NCI-H510A treated with DMSO at 0.1 percent for 48 hours (cell line): Measurements from ENCODE around the gene B4GALNT3.
A peak's percentile ranks its signal among the peaks of the same experiment; 100 is the strongest.

Experiments used
- DNase-seq: peaks from one replicate; lab custom pipeline; 2025; lab: John Stamatoyannopoulos, UW

The B4GALNT3 gene

GRCh38 chr12:538731-539539, 79.2 kb downstream of the B4GALNT3 start:
- no peak for DNase-seq

- no peak for DNase-seq
These were observed 80.0 kb downstream of the B4GALNT3 start for GRCh38 chr12:539540-540310.

- DNase-seq = no peak
These were observed 82.1 kb downstream of the B4GALNT3 start for GRCh38 chr12:541676-542324.

DNA sequence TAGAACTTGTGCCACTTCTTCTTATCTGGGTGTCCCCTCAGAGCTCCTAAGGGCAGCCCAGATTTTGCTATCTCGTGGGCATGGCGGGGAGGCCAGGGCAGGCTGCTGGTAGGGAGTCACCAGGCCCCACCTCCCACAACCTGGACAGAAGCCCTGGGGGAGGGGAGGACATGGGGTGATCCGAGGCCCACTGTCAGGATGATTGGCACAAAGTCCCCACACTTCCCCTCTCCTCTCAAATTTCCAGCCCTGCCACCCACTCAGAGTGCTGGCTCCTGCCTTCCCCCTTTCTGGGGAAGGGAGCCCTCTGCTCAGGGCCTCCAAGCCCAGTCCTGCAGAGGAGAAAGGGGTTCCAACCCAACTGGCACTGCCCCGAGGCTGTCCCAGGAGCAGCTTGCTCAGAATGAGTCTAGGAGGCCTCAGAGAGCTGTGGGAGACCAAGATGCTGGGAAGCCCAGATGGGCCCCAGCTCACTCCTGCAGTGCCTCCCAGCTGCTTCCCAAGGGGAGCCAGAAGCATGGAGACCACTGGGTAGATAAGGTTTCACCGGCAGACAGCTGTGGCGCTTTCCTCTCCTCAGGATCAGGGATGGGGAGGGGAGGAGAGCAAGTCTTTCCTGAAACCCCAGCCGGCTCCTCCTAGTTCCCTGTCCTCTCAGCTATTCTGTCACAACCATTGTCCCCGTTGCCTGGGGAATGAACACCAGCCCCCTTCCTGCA, 82.8 kb downstream of the B4GALNT3 start:
- no peak for DNase-seq

GRCh38 chr12:543114-543451, 83.3 kb downstream of the B4GALNT3 start:
- DNase-seq = no peak

DNA sequence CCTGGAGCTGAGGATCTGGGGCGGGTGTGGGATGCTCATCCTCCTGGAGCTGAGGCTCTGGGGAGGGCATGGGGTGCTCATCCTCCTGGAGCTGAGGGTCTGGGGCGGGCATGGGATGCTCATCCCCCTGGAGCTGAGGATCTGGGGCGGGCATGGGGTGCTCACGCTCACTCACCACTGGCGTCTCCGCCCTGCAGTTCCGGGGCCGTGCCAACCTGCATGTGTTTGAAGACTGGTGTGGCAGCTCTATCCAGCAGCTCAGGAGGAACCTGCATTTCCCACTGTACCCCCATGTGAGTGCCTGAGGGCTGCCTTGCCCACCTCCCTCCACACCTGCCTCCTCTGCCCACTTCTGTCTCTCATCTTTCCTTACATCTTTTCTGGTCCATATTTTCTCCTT, 84.4 kb downstream of the B4GALNT3 start:
- DNase-seq = no peak

GRCh38 chr12:544941-545635, 85.3 kb downstream of the B4GALNT3 start:
- no peak for DNase-seq

DNA sequence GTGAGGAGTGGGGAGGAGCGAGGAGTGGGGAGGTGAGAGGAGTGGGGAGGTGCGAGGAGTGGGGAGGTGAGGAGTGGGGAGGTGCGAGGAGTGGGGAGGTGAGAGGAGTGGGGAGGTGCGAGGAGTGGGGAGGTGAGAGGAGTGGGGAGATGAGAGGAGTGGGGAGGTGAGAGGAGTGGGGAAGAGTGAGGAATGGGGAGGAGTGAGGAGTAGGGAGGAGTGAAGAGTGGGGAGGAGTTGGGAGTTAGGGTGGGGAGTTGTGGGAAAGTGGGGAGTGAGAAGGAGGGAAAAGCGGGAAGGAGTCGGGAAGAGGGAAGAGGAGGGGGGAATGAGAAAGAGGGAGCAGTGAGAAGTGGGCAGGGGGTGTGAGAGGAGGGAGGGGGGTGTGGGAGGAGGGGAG, 86.1 kb downstream of the B4GALNT3 start:
- DNase-seq = no peak

DNA sequence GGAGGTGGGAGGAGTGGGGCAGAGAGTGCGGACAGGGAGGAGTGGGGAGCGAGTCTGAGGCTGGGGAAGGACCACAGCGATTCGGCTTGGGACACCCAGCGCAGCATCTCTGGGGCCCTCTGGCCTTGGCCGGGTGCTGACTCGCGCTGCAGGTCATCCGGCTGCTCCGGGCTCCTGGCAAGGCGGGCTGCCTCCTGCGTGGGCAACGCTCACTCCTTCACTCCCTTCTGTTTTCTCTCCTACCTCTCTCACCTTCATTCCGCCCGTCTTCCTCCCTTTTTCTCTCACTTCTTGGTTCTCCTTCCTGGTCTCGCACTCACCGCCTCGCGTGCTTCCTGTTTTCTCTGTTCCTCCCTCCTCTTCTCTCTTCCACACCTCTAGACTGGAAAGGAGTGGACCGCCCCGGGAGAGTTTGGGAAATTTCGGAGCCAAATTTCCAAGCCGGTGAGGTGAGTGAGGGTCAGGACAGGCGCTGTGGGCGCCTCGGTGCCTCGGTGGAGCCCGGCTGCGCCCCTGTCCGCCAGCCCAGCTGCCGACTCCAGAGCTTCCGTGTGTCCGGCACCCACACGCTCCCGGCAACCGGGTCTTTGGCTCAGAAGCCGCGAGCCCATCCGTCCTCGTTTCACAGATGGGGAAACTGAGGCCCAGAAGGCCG, 86.7 kb downstream of the B4GALNT3 start:
- DNase-seq = no peak

- peak; percentile 50 for DNase-seq
These were observed 87.4 kb downstream of the B4GALNT3 start for GRCh38 chr12:546920-547845.

DNA sequence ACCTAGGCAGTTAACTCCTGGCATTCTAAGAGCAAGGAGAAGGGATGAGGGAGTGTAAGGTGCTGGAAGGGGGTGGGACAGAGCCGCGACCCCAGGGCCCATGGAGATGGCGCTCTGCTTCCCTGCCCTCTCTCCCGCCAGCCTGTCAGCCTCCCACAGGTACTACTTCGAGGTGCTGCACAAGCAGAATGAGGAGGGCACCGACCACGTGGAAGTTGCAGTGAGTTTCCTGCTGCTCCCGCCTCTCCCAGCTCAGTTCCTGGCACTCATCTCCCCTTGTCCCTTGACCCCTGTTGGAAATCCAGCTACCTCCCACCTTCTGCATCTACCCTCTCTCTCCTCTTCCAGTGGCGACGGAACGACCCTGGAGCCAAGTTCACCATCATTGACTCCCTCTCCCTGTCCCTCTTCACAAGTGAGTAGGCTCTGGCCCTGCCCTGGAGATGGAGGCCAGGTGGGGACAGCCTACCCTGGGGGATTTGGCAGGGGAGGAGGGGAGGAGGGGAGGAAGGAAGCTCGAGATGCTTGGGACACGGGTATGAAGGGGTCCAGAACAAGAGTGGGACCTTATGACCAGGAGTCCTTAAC, 88.2 kb downstream of the B4GALNT3 start:
- no peak for DNase-seq

GRCh38 chr12:549476-550082, 89.8 kb downstream of the B4GALNT3 start:
- DNase-seq = no peak

DNA sequence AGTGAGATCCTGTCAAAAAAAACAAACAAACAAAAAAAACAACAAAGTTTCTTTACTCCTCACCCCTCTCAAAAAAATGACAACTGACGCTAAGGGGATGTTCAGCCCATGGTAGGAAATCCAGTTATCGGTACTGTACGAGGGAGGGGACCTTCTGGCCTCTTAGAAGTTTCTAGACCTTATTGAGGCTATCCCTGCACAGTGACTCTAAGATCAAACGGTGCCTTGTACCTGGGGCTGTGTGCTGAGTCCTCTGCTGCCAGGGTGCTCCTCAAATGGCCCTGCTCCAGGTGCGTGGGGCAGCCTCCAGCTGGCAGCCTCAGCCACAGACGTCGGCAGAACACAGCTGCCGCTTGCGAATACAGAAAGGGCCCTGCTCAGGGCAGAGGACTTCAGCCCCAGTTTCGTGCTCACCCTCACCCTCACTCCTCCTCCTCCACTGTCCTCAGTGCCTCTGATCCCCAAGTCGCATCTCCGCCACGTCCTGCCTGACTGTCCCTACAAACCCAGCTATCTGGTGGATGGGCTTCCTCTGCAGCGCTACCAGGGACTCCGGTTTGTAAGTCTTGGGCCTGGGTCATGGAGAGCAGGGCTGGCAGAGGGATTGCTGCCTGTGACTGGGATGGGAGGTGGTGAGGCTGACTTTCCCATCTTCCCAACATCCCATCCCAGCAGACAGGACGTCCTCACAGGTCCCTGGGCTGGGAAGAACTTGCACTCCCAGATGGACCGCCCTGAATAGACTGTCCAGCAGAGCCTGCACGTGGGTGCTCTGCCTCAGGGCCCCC, 90.9 kb downstream of the B4GALNT3 start:
- no peak for DNase-seq

DNA sequence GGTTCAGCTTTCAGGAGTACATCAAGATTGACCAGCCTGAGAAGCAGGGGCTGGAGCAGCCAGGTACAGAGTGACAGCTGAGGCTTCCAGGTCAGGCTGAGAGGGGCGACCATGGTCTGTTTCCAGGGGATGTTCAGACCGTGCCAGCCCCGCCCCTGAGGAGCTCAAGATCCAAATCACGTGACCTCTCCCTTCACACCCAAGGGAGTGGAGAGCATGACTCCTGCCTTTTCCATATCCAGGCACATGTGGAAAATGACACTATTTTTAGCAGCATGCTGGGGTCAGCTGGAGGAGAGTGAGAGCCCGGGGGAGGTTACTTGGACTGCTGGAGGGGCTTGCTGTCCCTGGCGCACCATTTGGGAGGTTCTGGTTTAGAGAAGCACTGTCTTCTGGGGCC, 92.7 kb downstream of the B4GALNT3 start:
- no peak for DNase-seq

DNA sequence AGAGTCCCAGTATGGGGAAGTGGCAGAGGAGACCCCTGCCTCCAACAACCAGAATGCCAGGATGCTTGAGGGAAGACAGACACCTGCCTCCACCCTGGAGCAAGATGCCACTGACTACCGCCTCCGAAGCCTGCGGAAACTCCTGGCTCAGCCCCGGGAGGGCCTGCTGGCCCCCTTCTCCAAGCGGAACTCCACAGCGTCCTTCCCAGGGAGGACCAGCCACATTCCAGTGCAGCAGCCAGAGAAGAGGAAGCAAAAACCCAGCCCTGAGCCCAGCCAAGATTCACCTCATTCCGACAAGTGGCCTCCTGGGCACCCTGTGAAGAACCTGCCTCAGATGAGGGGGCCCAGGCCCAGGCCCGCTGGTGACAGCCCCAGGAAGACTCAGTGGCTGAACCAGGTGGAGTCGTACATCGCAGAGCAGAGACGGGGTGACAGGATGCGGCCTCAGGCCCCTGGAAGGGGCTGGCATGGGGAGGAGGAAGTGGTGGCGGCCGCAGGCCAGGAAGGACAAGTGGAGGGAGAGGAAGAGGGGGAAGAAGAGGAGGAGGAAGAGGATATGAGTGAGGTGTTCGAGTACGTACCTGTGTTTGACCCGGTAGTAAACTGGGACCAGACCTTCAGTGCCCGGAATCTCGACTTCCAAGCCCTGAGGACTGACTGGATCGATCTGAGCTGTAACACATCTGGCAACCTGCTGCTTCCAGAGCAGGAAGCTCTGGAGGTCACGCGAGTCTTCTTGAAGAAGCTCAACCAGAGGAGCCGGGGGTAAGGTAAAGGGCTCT, 93.7 kb downstream of the B4GALNT3 start:
- no peak for DNase-seq

DNA sequence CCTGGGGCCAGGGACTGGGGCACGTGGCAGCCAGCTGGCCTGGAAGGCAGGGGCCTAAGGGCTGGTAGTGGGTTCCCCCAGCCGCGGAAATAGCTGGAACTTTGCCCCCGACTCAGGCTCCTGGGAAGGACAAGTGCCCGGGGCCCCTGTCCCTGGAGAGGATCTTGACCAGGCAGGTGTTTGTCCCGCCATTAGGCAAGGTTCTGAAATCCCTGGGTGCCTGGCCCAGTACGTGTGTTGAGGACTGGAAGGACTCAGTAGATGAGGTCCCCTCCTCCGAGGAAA, 94.2 kb downstream of the B4GALNT3 start:
- DNase-seq = no peak

GRCh38 chr12:556498-556897, 96.8 kb downstream of the B4GALNT3 start:
- no peak for DNase-seq

- DNase-seq = no peak
These were observed 98.8 kb downstream of the B4GALNT3 start for GRCh38 chr12:558580-558979.
